ENCODE data around the gene SERBP1.

GRCh38 chr1:67431156-67431765, 1.1 kb upstream of the SERBP1 start:
- TF ChIP-seq CTCF (IDR thresholded peaks at IDR 0.05) (no peak), POLR2AphosphoS5 (IDR thresholded peaks at IDR 0.05) (no peak)
